ENCODE measurements around the gene GPR183.

Gene GPR183

DNA sequence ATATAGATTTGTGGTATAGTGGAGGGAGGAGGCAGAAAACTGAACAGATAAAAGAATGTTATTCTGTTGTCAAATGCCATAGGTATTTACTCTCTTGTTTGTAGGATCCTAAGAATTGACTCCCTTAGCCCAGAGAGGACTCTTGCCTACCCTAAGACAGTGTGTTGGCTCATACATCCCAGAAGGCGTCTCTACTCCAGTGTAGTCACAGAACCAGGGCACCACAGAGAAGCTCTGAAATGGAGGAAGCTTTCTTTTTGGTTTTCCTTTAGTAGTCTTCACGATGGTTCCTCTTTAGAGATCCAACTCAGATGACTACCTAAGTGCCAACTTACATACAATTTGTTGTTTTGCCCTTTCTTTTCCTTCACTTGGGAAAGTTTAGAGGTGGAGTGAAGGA lies 14.0 kb downstream of the GPR183 start:
- TF ChIP-seq, protein P1, sequence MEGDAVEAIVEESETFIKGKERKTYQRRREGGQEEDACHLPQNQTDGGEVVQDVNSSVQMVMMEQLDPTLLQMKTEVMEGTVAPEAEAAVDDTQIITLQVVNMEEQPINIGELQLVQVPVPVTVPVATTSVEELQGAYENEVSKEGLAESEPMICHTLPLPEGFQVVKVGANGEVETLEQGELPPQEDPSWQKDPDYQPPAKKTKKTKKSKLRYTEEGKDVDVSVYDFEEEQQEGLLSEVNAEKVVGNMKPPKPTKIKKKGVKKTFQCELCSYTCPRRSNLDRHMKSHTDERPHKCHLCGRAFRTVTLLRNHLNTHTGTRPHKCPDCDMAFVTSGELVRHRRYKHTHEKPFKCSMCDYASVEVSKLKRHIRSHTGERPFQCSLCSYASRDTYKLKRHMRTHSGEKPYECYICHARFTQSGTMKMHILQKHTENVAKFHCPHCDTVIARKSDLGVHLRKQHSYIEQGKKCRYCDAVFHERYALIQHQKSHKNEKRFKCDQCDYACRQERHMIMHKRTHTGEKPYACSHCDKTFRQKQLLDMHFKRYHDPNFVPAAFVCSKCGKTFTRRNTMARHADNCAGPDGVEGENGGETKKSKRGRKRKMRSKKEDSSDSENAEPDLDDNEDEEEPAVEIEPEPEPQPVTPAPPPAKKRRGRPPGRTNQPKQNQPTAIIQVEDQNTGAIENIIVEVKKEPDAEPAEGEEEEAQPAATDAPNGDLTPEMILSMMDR (IDR thresholded peaks at IDR 0.05) = no peak
- Histone ChIP-seq H3K9me3 (no peaks in the 10 kb centered on the region), H3K4me3 (ENCODE audit: low read depth in 1 of 2, low read length in 1 of 2) (no peak overlapping the region), H3K27ac (peak overlapping the region; percentile 75), H3K4me1 (ENCODE audit: control insufficient read depth in 1 of 2, insufficient read depth in 1 of 2, low read depth in 1 of 2, low read length in 1 of 2) (peaks cover 34 to 38% of the 10 kb centered on the region in 2 experiments), H3K27me3 (no peaks in the 10 kb centered on the region), H3K36me3 (no peaks in the 10 kb centered on the region)

DNA sequence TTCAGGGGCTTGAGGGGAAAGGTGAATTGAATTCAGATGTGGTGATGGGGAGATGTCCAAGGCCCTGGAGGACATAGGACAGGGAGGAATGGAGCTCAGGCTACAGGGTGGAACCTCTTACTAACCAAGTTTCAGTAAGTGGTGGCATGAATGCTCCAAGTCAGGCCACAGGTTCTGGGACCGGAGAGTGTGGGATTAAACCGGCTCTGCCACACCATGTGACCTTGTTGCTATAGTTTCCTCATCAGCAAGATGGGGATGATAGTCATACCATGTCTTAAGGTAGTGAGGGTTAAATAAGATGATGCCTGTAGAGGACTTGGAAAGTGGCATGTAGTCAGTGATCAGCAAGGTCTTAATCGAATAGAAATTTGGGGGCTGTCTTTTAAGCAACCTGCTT lies 16.3 kb downstream of the GPR183 start:
- Histone ChIP-seq H3K27ac (peak overlapping the region; percentile 30), H3K4me3 (ENCODE audit: low read depth in 1 of 2, low read length in 1 of 2) (no peak overlapping the region), H3K4me1 (ENCODE audit: control insufficient read depth in 1 of 2, insufficient read depth in 1 of 2, low read depth in 1 of 2, low read length in 1 of 2) (peaks cover 40 to 45% of the 10 kb centered on the region in 2 experiments), H3K9me3 (no peaks in the 10 kb centered on the region), H3K27me3 (no peaks in the 10 kb centered on the region), H3K36me3 (no peaks in the 10 kb centered on the region)
- TF ChIP-seq, protein P1 (IDR thresholded peaks at IDR 0.05) = no peak

DNA sequence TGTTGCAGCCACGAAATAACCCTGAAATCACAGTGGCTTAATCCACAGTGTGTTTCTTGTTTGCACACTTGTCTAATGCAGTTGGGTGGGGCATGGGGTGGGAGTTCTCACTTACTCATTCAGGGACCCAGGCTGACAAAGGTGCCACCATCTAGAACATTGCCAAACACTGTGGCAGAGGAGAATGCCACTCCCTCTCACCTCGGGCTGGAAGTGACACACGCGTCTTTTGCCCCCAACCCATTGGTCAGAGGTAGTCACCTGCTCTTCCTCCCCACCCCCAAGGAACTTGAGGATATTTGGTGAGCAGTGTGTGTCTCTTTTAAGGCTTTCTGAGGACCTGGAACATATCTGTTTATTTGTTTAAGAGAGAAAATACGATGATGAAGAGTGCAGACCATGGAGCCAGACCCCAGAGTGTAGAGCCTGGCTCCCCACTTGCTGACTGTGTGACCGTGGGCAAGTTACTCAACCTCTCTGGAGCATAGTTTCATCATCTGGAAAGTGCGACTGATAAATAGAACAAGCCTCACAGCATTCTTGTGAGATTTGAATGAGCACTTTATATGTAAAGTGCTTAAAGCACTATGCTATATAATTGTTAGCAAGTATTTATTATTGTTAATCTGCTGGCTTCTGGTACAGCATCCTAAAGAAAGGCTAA lies 17.4 kb downstream of the GPR183 start:
- Histone ChIP-seq H3K4me1 (ENCODE audit: control insufficient read depth in 1 of 2, insufficient read depth in 1 of 2, low read depth in 1 of 2, low read length in 1 of 2) (peaks cover 40 to 45% of the 10 kb centered on the region in 2 experiments), H3K27me3 (no peaks in the 10 kb centered on the region), H3K27ac (peak overlapping the region; percentile 50), H3K4me3 (ENCODE audit: low read depth in 1 of 2, low read length in 1 of 2) (no peak overlapping the region), H3K9me3 (no peaks in the 10 kb centered on the region), H3K36me3 (no peaks in the 10 kb centered on the region)
- TF ChIP-seq, protein P1 (IDR thresholded peaks at IDR 0.05) = no peak

DNA sequence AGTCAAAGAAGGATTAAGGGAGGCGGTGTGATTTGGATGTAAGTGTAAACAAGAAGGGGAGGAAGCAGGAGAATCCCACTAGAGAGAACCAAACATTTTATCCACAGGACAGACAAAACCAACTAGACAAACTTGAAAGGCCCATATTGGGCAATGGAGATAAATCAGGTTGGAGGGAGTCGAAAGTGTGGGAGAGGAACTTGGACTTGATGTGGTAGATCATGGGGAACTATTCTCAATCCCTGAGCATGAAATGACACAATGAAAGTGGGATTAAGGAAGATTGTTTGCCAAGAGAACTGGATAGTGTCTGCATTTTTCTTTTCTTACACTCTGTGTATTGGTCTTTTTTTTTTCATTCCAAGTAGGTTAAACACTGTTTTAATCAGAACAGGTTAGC lies 17.9 kb downstream of the GPR183 start:
- no peak overlapping the region for H3K4me3 ChIP-seq (ENCODE audit: low read depth in 1 of 2, low read length in 1 of 2)
- peak overlapping the region; percentile 50 for H3K27ac ChIP-seq
- H3K36me3 ChIP-seq = no peaks in the 10 kb centered on the region
- no peaks in the 10 kb centered on the region for H3K27me3 ChIP-seq
- TF ChIP-seq, protein P1 (IDR thresholded peaks at IDR 0.05) = no peak
- H3K4me1 ChIP-seq (ENCODE audit: control insufficient read depth in 1 of 2, insufficient read depth in 1 of 2, low read depth in 1 of 2, low read length in 1 of 2) = peaks cover 43 to 45% of the 10 kb centered on the region in 2 experiments
- no peaks in the 10 kb centered on the region for H3K9me3 ChIP-seq

DNA sequence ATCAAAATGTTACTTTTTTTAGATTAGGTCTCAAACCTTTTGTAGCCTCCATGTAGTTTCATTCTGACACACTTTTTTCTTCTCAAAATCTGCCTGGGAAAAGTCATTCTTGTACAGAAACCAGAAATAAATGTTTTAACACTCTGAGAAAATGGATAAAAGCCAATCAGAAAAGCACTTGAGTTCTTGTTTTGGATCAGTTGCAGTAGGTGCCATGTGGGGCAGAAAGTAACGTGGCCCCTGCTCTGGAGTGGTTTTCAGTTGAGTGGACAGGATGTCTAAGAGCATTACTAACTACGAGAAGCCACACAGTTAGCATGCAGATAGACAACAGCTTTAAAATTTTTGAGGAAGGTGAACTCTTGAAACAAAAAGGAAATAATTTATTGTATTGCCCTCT lies 19.1 kb downstream of the GPR183 start:
- no peaks in the 10 kb centered on the region for H3K36me3 ChIP-seq
- H3K4me1 ChIP-seq (ENCODE audit: control insufficient read depth in 1 of 2, insufficient read depth in 1 of 2, low read depth in 1 of 2, low read length in 1 of 2) = peaks cover 46 to 48% of the 10 kb centered on the region in 2 experiments
- TF ChIP-seq, protein P1 (IDR thresholded peaks at IDR 0.05) = no peak
- H3K9me3 ChIP-seq = no peaks in the 10 kb centered on the region
- H3K27ac ChIP-seq = peak overlapping the region; percentile 50
- H3K4me3 ChIP-seq (ENCODE audit: low read depth in 1 of 2, low read length in 1 of 2) = no peak overlapping the region
- no peaks in the 10 kb centered on the region for H3K27me3 ChIP-seq
